Neural cell (in vitro differentiated cells): ENCODE data around the gene BTBD17. TPM values are rescaled to one million over a fixed set of nuclear protein-coding genes. Genes with fewer than 3 reads are reported as not detected.

Experiments used
- H2AFZ ChIP-seq: fragments of 200-600, 300-800 bp; sonication (generic), shearing (Covaris generic); 2 replicates; pipeline ENCODE4 v1.6.0; 2014; ENCODE audit warnings: low read depth, mild to moderate bottlenecking, antibody characterized with exemption, low read length, moderate library complexity
- H3F3A ChIP-seq: fragments of 200-600 bp; shearing (Covaris generic); 2 replicates; pipeline ENCODE4 v1.6.1; 2016; ENCODE audit warnings: mild to moderate bottlenecking, moderate library complexity, mixed read lengths, antibody characterized with exemption, low read length; ENCODE audit not compliant: insufficient read depth, poor library complexity, severe bottlenecking
- H3K27ac ChIP-seq: fragments of 200-600, 300-800 bp; sonication (generic), shearing (Covaris generic); 2 replicates; pipeline ENCODE4 v1.5.1; 2014; ENCODE audit warnings: mild to moderate bottlenecking, low read length, moderate library complexity
- H3K27me3 ChIP-seq: fragments of 300-800, 200-600 bp; sonication (generic), shearing (Covaris generic); 2 replicates; pipeline ENCODE4 v1.6.0; 2014; ENCODE audit warnings: mild to moderate bottlenecking, low read depth, low read length, moderate library complexity; ENCODE audit not compliant: insufficient read depth
- H3K36me3 ChIP-seq: fragments of 300-800, 200-600 bp; sonication (generic), shearing (Covaris generic); 2 replicates; pipeline ENCODE4 v1.5.1; 2014; ENCODE audit warnings: mild to moderate bottlenecking, antibody characterized with exemption, low read length, moderate library complexity; ENCODE audit not compliant: insufficient read depth
- H3K4me2 ChIP-seq: fragments of 300-800, 200-600 bp; sonication (generic), shearing (Covaris generic); 2 replicates; pipeline ENCODE4 v1.6.0; 2014; ENCODE audit warnings: mild to moderate bottlenecking, low read length
- H3K4me3 ChIP-seq: fragments of 300-800, 200-600 bp; sonication (generic), shearing (Covaris generic); 2 replicates; pipeline ENCODE4 v1.5.1; 2014; ENCODE audit warnings: mild to moderate bottlenecking, low read length, moderate library complexity
- H3K79me2 ChIP-seq: fragments of 200-600 bp; shearing (Covaris generic); replicated peaks from 2 replicates; pipeline ENCODE4 v1.6.0; 2014; ENCODE audit warnings: mild to moderate bottlenecking, low read length, moderate library complexity; ENCODE audit not compliant: insufficient read depth
- H3K9ac ChIP-seq: fragments of 300-800, 200-600 bp; sonication (generic), shearing (Covaris generic); 2 replicates; pipeline ENCODE4 v1.6.1; 2016; ENCODE audit warnings: mild to moderate bottlenecking, low read length, mixed read lengths
- H3K9me2 ChIP-seq: fragments of 200-600 bp; shearing (Covaris generic); 2 replicates; pipeline ENCODE4 v1.6.1; 2016; ENCODE audit warnings: mild to moderate bottlenecking, low read length, mixed read lengths; ENCODE audit not compliant: insufficient read depth
- H3K9me3 ChIP-seq: fragments of 200-600, 300-800 bp; sonication (generic), shearing (Covaris generic); 2 replicates; pipeline ENCODE4 v1.6.1; 2016; ENCODE audit warnings: mild to moderate bottlenecking, mixed run types, low read length, moderate library complexity, mixed read lengths
- H4K20me1 ChIP-seq: fragments of 200-600 bp; shearing (Covaris generic); 2 replicates; pipeline ENCODE4 v1.6.1; 2016; ENCODE audit warnings: mild to moderate bottlenecking, mixed run types; ENCODE audit not compliant: insufficient read depth
- EP300 ChIP-seq: fragments of 450-650 bp; conservative IDR thresholded peaks from 2 replicates; pipeline ENCODE4 v1.6.1; 2014; ENCODE audit warnings: antibody characterized with exemption, mild to moderate bottlenecking, moderate library complexity; ENCODE audit not compliant: poor library complexity, severe bottlenecking
- EZH2 ChIP-seq: fragments of 200-600, 300-800 bp; shearing (Covaris generic), sonication (generic); IDR thresholded peaks from 2 replicates; pipeline ENCODE4 v1.6.1; 2014; ENCODE audit warnings: antibody characterized with exemption, low read length, borderline replicate concordance, mild to moderate bottlenecking; ENCODE audit not compliant: insufficient read depth, poor library complexity, severe bottlenecking
- MXI1 ChIP-seq: fragments of 450-650 bp; conservative IDR thresholded peaks from 2 replicates; pipeline ENCODE4 v1.6.1; 2014; ENCODE audit warnings: antibody characterized with exemption, mild to moderate bottlenecking; ENCODE audit not compliant: poor library complexity, severe bottlenecking
- POLR2AphosphoS5 ChIP-seq: IDR thresholded peaks from 2 replicates; pipeline ENCODE4 v1.6.1; 2012
- RAD21 ChIP-seq: fragments of 450-650 bp; conservative IDR thresholded peaks from 2 replicates; pipeline ENCODE4 v1.6.1; 2014; ENCODE audit warnings: antibody characterized with exemption, mild to moderate bottlenecking, moderate library complexity
- SMC3 ChIP-seq: fragments of 450-650 bp; conservative IDR thresholded peaks from 2 replicates; pipeline ENCODE4 v1.6.1; 2014; ENCODE audit warnings: antibody characterized with exemption, mild to moderate bottlenecking, moderate library complexity; ENCODE audit not compliant: poor library complexity
- TAF1 ChIP-seq: IDR thresholded peaks from 2 replicates; pipeline ENCODE4 v1.6.1; 2012; ENCODE audit warnings: low read depth
- polyA plus RNA-seq: library from polyadenylated mRNA; depleted of rRNA; stranded (reverse); fragments of >200 nt; gene quantifications from 2 replicates; pipeline ENCODE4 v1.2.3, GENCODE V29; 2014
- TF ChIP-seq, protein P1 (sequence below): IDR thresholded peaks from 2 replicates; pipeline ENCODE4 v1.6.1; 2012; ENCODE audit warnings: borderline replicate concordance
- TF ChIP-seq, protein P2 (sequence below): fragments of 450-650 bp; IDR thresholded peaks from 2 replicates; pipeline ENCODE4 v1.5.1; 2014; ENCODE audit warnings: antibody characterized with exemption, mild to moderate bottlenecking, moderate library complexity; ENCODE audit not compliant: poor library complexity, severe bottlenecking

Gene BTBD17
- polyA plus RNA-seq, 1 donor from 2014 or later: 5.3 TPM

DNA sequence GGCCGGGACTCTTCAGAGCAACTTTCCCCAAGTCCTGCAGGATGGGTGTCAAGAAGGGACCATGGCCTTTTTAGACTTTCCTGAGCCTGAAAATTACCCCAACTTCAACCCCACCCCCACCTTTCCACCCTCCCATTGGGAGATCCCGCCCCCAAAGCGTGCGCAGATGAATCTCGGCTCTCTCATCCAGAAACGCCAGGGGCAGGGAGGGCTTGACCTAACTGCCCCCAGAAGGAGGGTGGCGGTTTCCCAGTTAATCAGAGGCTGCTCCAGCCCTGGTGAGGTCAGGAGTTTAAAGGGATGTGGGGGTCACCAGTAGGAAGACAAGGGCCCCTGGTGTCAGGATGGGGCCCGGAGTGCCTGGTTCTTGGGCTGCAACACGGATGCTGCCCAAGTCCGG is 35.2 kb downstream of the BTBD17 start:
- no peak overlapping the region for H2AFZ ChIP-seq
- TF ChIP-seq, protein P1, sequence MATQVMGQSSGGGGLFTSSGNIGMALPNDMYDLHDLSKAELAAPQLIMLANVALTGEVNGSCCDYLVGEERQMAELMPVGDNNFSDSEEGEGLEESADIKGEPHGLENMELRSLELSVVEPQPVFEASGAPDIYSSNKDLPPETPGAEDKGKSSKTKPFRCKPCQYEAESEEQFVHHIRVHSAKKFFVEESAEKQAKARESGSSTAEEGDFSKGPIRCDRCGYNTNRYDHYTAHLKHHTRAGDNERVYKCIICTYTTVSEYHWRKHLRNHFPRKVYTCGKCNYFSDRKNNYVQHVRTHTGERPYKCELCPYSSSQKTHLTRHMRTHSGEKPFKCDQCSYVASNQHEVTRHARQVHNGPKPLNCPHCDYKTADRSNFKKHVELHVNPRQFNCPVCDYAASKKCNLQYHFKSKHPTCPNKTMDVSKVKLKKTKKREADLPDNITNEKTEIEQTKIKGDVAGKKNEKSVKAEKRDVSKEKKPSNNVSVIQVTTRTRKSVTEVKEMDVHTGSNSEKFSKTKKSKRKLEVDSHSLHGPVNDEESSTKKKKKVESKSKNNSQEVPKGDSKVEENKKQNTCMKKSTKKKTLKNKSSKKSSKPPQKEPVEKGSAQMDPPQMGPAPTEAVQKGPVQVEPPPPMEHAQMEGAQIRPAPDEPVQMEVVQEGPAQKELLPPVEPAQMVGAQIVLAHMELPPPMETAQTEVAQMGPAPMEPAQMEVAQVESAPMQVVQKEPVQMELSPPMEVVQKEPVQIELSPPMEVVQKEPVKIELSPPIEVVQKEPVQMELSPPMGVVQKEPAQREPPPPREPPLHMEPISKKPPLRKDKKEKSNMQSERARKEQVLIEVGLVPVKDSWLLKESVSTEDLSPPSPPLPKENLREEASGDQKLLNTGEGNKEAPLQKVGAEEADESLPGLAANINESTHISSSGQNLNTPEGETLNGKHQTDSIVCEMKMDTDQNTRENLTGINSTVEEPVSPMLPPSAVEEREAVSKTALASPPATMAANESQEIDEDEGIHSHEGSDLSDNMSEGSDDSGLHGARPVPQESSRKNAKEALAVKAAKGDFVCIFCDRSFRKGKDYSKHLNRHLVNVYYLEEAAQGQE: no peak
- no peak for TF ChIP-seq EZH2
- TF ChIP-seq POLR2AphosphoS5: no peak
- TF ChIP-seq EP300: no peak
- no peak for TF ChIP-seq SMC3
- TF ChIP-seq, protein P2, sequence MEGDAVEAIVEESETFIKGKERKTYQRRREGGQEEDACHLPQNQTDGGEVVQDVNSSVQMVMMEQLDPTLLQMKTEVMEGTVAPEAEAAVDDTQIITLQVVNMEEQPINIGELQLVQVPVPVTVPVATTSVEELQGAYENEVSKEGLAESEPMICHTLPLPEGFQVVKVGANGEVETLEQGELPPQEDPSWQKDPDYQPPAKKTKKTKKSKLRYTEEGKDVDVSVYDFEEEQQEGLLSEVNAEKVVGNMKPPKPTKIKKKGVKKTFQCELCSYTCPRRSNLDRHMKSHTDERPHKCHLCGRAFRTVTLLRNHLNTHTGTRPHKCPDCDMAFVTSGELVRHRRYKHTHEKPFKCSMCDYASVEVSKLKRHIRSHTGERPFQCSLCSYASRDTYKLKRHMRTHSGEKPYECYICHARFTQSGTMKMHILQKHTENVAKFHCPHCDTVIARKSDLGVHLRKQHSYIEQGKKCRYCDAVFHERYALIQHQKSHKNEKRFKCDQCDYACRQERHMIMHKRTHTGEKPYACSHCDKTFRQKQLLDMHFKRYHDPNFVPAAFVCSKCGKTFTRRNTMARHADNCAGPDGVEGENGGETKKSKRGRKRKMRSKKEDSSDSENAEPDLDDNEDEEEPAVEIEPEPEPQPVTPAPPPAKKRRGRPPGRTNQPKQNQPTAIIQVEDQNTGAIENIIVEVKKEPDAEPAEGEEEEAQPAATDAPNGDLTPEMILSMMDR: no peak
- TF ChIP-seq TAF1: no peak
- TF ChIP-seq MXI1: no peak
- no peak for TF ChIP-seq RAD21

DNA sequence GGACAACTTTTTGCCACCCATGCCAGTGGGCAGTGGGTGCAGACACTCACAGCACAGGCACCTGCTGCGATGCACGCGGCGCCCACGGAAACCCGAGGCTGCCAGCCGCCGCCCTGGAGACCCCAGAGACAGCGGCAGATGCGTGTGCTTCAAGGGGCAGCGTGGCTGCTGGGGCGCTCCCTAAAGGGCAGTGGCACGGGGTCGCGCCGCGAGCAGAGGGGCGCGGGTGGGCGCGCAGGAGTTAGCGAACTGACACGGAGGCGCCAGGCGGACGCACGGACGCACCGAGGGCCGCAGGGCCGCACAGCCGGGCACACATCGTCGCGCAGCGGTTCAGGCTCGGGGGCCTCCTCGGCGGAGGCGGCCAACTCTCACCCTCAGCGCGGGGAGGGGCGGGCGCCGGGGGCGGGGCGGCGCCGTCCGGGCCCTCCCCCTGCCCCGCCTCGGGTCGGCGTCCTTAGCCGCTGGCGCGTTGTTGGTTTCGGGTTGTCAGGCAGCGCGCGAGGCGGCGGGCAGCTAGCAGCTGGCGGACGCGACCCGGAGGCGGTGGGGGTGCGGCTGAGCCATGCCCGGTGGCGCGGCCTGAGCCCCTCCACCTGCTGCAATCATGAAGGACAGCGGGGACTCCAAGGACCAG is 35.8 kb downstream of the BTBD17 start, which contains the start of gene KIF19:
Gene KIF19 (plus strand): TSS at position 484 of the 637 bp plus-strand sequence. CDS start 124 bp downstream, at position 608.
- Histone ChIP-seq H3K79me2 (no peaks in the 10 kb centered on the region), H2AFZ (no peak within 1 kb of the TSS), H3K4me2 (no peak within 1 kb of the TSS), H4K20me1 (no peaks in the 10 kb centered on the region), H3K9me2 (no peaks in the 10 kb centered on the region), H3K36me3 (no peaks in the 10 kb centered on the region), H3K9me3 (no peaks in the 10 kb centered on the region), H3K27me3 (peaks cover 34% of the 10 kb centered on the region), H3F3A (no peaks in the 10 kb centered on the region), H3K27ac (no peak within 1 kb of the TSS), H3K4me3 (peak within 1 kb of the TSS; percentile 51), H3K9ac (no peak within 1 kb of the TSS)
- TF ChIP-seq SMC3: no peak
- no peak for TF ChIP-seq MXI1
- no peak for TF ChIP-seq POLR2AphosphoS5
- TF ChIP-seq EZH2: no peak
- TF ChIP-seq TAF1: no peak
- TF ChIP-seq RAD21: no peak
- TF ChIP-seq, protein P1: no peak
- TF ChIP-seq, protein P2: no peak
- TF ChIP-seq EP300: no peak

More for the DNA sequence above, 35.2 kb downstream of the BTBD17 start:
- Histone ChIP-seq H3K4me2 (no peak overlapping the region), H3K9ac (no peak overlapping the region), H3K79me2 (no peaks in the 10 kb centered on the region), H3K9me3 (no peaks in the 10 kb centered on the region), H3F3A (no peaks in the 10 kb centered on the region), H3K27me3 (peaks cover 34% of the 10 kb centered on the region), H3K9me2 (no peaks in the 10 kb centered on the region), H3K36me3 (no peaks in the 10 kb centered on the region), H4K20me1 (no peaks in the 10 kb centered on the region), H3K4me3 (peak overlapping the region; percentile 51), H3K27ac (no peak overlapping the region)
